T-cell (primary cell): Measurements from ENCODE around the gene PTTG1IP. TPM values are rescaled to one million over a fixed set of nuclear protein-coding genes. Genes with fewer than 3 reads are reported as not detected.
"Not testable (repeated sequence)": the region's sequence is repeated elsewhere in the genome, so short reads cannot be mapped to it uniquely, and the experiment has no call there.

ENCODE experiments used
- ATAC-seq, 4 experiments: fragments of 200-7000 bp in 3 of 4; fragments of 150-1000 bp in 1 of 4; cut with Tn5 transposase; replicated peaks in 1 of 4; 1 replicate in 3 of 4; 2 replicates in 1 of 4; pipeline ENCODE4 v1.10.0; 2021; ENCODE audit warnings: moderate library complexity in 3 of 4, mild to moderate bottlenecking in 2 of 4, moderate number of reproducible peaks in 1 of 4
- CTCF ChIA-PET, 2 donors: fragments of 300-600 bp; sonication (Branson Sonifier 250); formaldehyde crosslinking; loops; one replicate each; lab custom pipeline; 2022; ENCODE audit warnings: antibody characterized with exemption in 2 of 2; lab: Charles Lee
- POLR2A ChIA-PET, 2 donors: fragments of 300-600 bp; sonication (Branson Sonifier 250); formaldehyde crosslinking; loops; one replicate each; lab custom pipeline; 2022; ENCODE audit warnings: antibody characterized with exemption in 2 of 2; lab: Charles Lee
- DNase-seq, 35 experiments: peaks; one replicate each; pipeline versions ENCODE4 v3.0.0 to v3.0.0-alpha.2; 2013 to 2023
- H3K27ac ChIP-seq: one replicate; pipeline ENCODE4 v1.5.1; 2013; ENCODE audit warnings: low read length
- H3K27me3 ChIP-seq, 2 experiments: replicated peaks in 1 of 2; 1 replicate in 1 of 2; 2 replicates in 1 of 2; pipeline versions ENCODE4 v1.6.1 to v1.7.0; 2013; ENCODE audit warnings: low read length in 1 of 2, mixed read lengths in 1 of 2; ENCODE audit not compliant: control insufficient read depth in 2 of 2, insufficient read depth in 2 of 2; ENCODE audit errors: extremely low read depth in 1 of 2
- H3K36me3 ChIP-seq, 2 donors: 1 replicate in 1 of 2; 2 replicates in 1 of 2; pipeline versions ENCODE4 v1.6.1 to v1.7.0; 2013; ENCODE audit warnings: low read length in 1 of 2; ENCODE audit not compliant: control insufficient read depth in 2 of 2, insufficient read depth in 1 of 2; ENCODE audit errors: extremely low read depth in 1 of 2
- H3K4me1 ChIP-seq, 2 experiments: 1 replicate in 1 of 2; 2 replicates in 1 of 2; pipeline versions ENCODE4 v1.6.1 to v1.7.0; 2013; ENCODE audit warnings: low read length in 2 of 2, mixed read lengths in 1 of 2; ENCODE audit not compliant: insufficient read depth in 2 of 2, control insufficient read depth in 1 of 2; ENCODE audit errors: extremely low read depth in 1 of 2
- H3K4me3 ChIP-seq, 2 donors: 1 replicate in 1 of 2; 2 replicates in 1 of 2; pipeline versions ENCODE4 v1.5.1 to v1.7.0; 2013; ENCODE audit warnings: mild to moderate bottlenecking in 2 of 2, low read length in 1 of 2, moderate library complexity in 1 of 2; ENCODE audit not compliant: control insufficient read depth in 1 of 2; ENCODE audit errors: extremely low read depth in 1 of 2
- H3K9me3 ChIP-seq: 2 replicates; pipeline ENCODE4 v1.7.0; 2013
- H3K27ac Mint-ChIP-seq, 2 donors: one replicate each; pipeline ENCODE4 v1.8.0; 2020 to 2021; ENCODE audit warnings: mild to moderate bottlenecking in 2 of 2, mixed read lengths in 2 of 2
- H3K27me3 Mint-ChIP-seq, 2 donors: one replicate each; pipeline ENCODE4 v1.8.0; 2021 to 2022; ENCODE audit warnings: mixed read lengths in 2 of 2
- H3K36me3 Mint-ChIP-seq: one replicate; pipeline ENCODE4 v1.8.0; 2021; ENCODE audit warnings: mixed read lengths
- H3K4me1 Mint-ChIP-seq, 3 donors: one replicate each; pipeline ENCODE4 v1.8.0; 2020 to 2022; ENCODE audit warnings: mixed read lengths in 3 of 3, mild to moderate bottlenecking in 1 of 3
- H3K4me3 Mint-ChIP-seq, 3 donors: one replicate each; pipeline ENCODE4 v1.8.0; 2020 to 2022; ENCODE audit warnings: mild to moderate bottlenecking in 3 of 3, mixed read lengths in 3 of 3, moderate library complexity in 3 of 3
- H3K9me3 Mint-ChIP-seq, 3 donors: one replicate each; pipeline ENCODE4 v1.8.0; 2020 to 2022; ENCODE audit warnings: mixed read lengths in 3 of 3
- WGBS: methylation state at CpG from one replicate; pipeline ENCODE4 v1.1.5; 2013; ENCODE audit warnings: missing lambda C conversion rate; ENCODE audit not compliant: insufficient coverage; 5-methylcytosine and 5-hydroxymethylcytosine counted together
- total RNA-seq, 35 experiments: library from RNA in 6 of 35; stranded (reverse) in 6 of 35; fragments of 120-200 nt in 1 of 35; gene quantifications; one replicate each; pipeline versions ENCODE4 v1.2.1 to v1.2.4 and lab custom pipeline; 2013 to 2026

The PTTG1IP gene
- total RNA-seq, 5 donors from 2014 or later (not counting 1 experiment from before 2014, with no cell fraction given), result 73.4 to 91.1 (median 90.2) TPM

DNA sequence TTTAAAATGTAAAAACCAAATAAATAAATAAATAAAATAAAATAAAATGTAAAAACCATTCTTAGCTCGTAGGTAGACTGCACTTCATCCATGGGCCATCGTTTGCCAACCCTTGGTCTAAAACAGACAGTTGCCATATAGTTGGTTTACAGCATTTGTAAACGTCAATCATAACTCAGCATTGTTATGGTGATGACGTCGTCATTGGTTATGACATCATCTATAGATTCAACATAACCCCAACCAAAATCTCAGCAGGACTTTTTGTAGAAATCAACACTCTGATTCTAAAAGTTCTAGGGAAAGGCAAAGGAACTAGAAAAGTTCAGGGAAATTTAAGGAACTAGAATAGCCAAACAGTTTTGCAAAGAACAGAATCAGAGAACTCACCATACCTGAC, 39.8 kb downstream of the PTTG1IP start:
- H3K27ac Mint-ChIP-seq, result no peak overlapping the region
- no peak overlapping the region for H3K4me3 ChIP-seq
- POLR2A ChIA-PET, result no interaction called here
- H3K27me3 Mint-ChIP-seq, result peaks cover 0 to 2% of the 10 kb centered on the region in 2 donors
- no peaks in the 10 kb centered on the region for H3K9me3 ChIP-seq
- H3K4me3 Mint-ChIP-seq, result no peak overlapping the region
- H3K27me3 ChIP-seq, result peaks cover 0 to 24% of the 10 kb centered on the region in 2 experiments
- H3K36me3 Mint-ChIP-seq, result no peaks in the 10 kb centered on the region
- peaks cover 0 to 2% (median 2%) of the 10 kb centered on the region in 3 donors for H3K9me3 Mint-ChIP-seq
- ATAC-seq (no peak), DNase-seq (no peak)
- peaks cover 8 to 18% (median 10%) of the 10 kb centered on the region in 3 donors for H3K4me1 Mint-ChIP-seq
- no peaks in the 10 kb centered on the region for H3K36me3 ChIP-seq
- CTCF ChIA-PET, result no interaction called here
- no CpG with 5 or more reads among the region's 5 CpGs for WGBS
- peaks cover 2 to 3% of the 10 kb centered on the region in 2 experiments for H3K4me1 ChIP-seq
- H3K27ac ChIP-seq, result no peak overlapping the region

DNA sequence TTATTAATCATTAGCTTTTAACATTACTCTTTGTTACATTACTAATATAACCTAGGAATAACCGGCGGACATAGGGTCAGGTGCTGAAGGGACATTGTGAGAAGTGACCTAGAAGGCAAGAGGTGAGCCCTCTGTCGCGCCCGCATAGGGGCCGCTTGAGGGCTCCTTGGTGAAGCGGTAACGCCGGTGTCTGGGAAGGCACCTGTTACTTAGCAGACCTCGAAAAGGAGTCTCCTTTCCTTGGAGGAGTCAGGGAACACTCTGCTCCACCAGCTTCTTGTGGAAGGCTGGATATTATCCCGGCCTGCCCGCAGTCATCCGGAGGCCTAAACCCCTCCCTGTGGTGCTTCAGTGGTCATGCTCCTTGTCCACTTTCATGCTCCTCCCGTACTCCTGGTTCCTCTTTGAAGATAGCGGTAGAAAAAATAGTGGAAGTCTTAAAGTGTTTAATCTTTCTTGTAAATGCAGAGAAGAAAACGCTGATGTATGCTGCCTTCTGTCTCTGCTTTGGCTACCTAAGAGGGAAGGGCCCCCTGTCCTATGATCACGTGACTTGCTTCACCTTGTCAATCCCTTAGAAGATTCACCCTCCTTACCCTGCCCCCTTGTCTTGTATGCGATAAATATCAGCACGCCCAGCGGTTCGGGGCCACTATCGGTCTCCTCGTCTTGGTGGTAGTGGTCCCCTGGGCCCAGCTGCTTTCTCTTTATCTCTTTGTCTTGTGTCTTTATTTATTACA, 40.8 kb downstream of the PTTG1IP start:
- H3K4me3 ChIP-seq, CTCF ChIA-PET, H3K4me3 Mint-ChIP-seq, H3K27ac Mint-ChIP-seq, H3K27ac ChIP-seq, H3K27me3 Mint-ChIP-seq, POLR2A ChIA-PET, H3K9me3 ChIP-seq, DNase-seq, ATAC-seq, H3K4me1 ChIP-seq, H3K36me3 ChIP-seq, H3K36me3 Mint-ChIP-seq: not testable (repeated sequence)
- H3K27me3 ChIP-seq, result peaks cover 0 to 22% of the 10 kb centered on the region in 2 experiments
- WGBS, result 93% methylated on average over 19 of the region's 23 CpGs
- peaks cover 8 to 18% (median 10%) of the 10 kb centered on the region in 3 donors for H3K4me1 Mint-ChIP-seq
- peaks cover 3 to 12% (median 9%) of the 10 kb centered on the region in 3 donors for H3K9me3 Mint-ChIP-seq

DNA sequence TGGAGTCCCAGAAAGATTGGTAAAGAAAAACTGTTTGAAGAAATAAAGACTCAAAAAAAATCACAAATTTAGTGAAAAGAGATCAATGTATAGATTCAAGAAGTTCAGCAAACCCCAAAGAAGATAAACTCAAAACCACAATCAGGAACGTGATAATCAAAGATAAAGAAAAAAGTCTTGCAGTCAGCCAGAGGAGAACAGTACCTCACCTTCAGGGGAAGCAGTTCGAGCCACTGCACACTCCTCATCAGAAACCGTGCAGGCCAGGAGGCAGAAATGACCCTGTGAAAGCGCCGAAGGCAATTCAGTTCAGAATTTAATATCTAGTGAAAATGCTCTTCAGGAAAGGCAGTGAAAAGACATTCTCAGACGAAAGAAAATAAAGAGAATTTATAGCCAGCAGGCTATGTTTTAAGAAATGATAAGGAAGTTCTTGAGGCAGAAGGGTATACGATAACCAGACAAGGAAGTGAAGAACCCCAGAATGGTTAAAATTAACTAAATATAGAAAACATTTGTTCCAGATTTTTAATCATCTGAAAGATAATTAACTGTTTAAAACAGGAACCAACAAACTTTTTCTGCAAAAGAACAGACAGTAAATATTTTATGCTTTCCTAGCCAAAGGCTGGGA, 42.1 kb downstream of the PTTG1IP start:
- peaks cover 0 to 10% of the 10 kb centered on the region in 2 experiments for H3K27me3 ChIP-seq
- POLR2A ChIA-PET, result no interaction called here
- H3K27ac Mint-ChIP-seq, result peak overlapping the region; percentile 78 to 90

DNA sequence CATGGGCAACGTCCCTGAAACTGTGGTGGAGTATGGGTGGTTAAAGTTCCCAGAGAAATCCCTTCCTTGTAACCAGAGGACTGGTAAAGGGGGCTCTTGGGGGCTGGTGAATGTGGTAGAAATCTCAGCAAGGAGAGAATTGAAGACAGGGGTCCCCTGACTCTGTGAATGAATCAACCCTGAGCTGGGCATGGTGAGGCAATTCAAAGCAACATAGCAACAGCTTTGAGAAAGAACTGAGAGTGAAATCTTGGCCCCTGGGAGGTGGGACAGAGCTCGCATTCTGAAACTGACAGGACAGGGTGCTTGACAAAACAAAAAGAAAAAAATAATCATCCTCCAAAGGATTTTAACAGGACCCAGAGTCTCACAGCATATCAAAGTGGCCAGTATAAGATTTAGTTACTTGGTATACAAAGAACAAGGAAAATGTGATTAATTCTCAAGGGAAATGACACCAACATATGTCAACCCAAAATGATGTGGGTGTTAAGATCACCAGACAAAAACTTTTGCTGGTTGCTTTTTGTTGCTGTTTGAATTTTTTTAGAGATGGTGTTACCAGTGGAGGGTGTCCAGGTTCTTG, 43.9 kb downstream of the PTTG1IP start:
- peaks cover 0 to 2% of the 10 kb centered on the region in 2 experiments for H3K27me3 ChIP-seq
- ChIA-PET POLR2A (interaction anchor here in 1 of 2 donors (0.8 kb wide), 1 partner anchor 28 kb away, joined by 3 read pairs; no protein-coding TSS in a partner anchor), CTCF (interaction anchor here in 1 of 2 donors (0.6 kb wide), 1 partner anchor 102 kb away, joined by 3 read pairs; no protein-coding TSS in a partner anchor)
- no peaks in the 10 kb centered on the region for H3K36me3 ChIP-seq
- peaks cover 4% of the 10 kb centered on the region for H3K36me3 Mint-ChIP-seq
- no peak overlapping the region for H3K27ac Mint-ChIP-seq
- H3K27ac ChIP-seq, result no peak overlapping the region
- WGBS, result no CpG with 5 or more reads among the region's 2 CpGs
- peaks cover 2 to 3% of the 10 kb centered on the region in 2 experiments for H3K4me1 ChIP-seq
- ATAC-seq (no peak), DNase-seq (no peak)
- H3K9me3 ChIP-seq, result no peaks in the 10 kb centered on the region
- H3K9me3 Mint-ChIP-seq, result peaks cover 6 to 20% (median 11%) of the 10 kb centered on the region in 3 donors
- H3K4me3 ChIP-seq, result no peak overlapping the region
- H3K4me1 Mint-ChIP-seq, result peaks cover 8 to 18% (median 10%) of the 10 kb centered on the region in 3 donors
- no peak overlapping the region for H3K4me3 Mint-ChIP-seq
- no peaks in the 10 kb centered on the region for H3K27me3 Mint-ChIP-seq

More for the DNA sequence above, 42.1 kb downstream of the PTTG1IP start:
- CTCF ChIA-PET, result no interaction called here
- Mint-ChIP-seq H3K36me3 (peaks cover 4% of the 10 kb centered on the region), H3K4me1 (peaks cover 8 to 18% (median 10%) of the 10 kb centered on the region in 3 donors), H3K4me3 (peak overlapping the region in 1 of 3 donors; percentile 32), H3K9me3 (peaks cover 6 to 20% (median 11%) of the 10 kb centered on the region in 3 donors), H3K27me3 (no peaks in the 10 kb centered on the region)
- H3K36me3 ChIP-seq, result no peaks in the 10 kb centered on the region
- DNase-seq (no peak), ATAC-seq (peak in 2 of 4 experiments; percentile 43)
- no peak overlapping the region for H3K4me3 ChIP-seq
- no peaks in the 10 kb centered on the region for H3K9me3 ChIP-seq
- H3K27ac ChIP-seq, result no peak overlapping the region
- WGBS, result 7% methylated on average over 3 of the region's 7 CpGs
- peaks cover 2 to 3% of the 10 kb centered on the region in 2 experiments for H3K4me1 ChIP-seq

DNA sequence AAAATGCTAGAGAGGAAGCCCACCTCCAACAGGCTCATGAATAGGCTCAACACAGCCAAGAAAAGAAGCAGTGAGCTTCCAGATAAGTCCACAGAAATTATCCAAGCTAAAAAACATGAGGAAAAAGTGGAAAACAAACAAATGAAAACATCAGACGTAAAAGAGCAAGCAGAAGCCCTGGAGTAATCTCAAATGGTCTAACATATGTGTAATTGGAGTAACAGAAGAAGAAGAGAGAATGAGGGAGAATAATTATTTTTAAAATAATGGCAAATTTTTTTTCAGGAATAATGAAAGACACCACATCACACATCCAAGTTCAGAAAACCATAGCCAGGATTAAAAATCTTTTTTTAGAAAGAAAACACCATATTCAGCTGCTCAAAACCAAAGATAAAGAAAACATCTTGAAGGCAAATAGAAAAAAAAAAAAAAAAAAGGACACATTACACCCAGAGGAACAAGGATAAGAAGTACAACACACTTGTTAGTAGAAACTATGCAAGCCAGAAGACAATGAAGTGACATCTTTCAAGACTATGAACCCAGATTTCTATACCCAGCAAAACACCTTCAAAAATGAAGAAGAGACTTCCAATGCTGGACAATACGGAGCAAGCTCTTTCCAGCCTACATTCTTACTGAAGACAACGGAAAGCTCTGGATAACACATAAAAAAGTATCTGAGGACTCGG, 45.0 kb downstream of the PTTG1IP start:
- Mint-ChIP-seq H3K27ac (no peak overlapping the region), H3K36me3 (peaks cover 7% of the 10 kb centered on the region), H3K4me3 (no peak overlapping the region), H3K4me1 (peaks cover 8 to 18% (median 10%) of the 10 kb centered on the region in 3 donors), H3K27me3 (no peaks in the 10 kb centered on the region), H3K9me3 (peaks cover 9 to 24% (median 14%) of the 10 kb centered on the region in 3 donors)
- ATAC-seq, result no peak
- ChIA-PET POLR2A (interaction anchor here in 1 of 2 donors (0.6 kb wide), 1 partner anchor 25 kb away, joined by 4 read pairs; no protein-coding TSS in a partner anchor), CTCF (interaction anchor here in 1 of 2 donors (0.5 kb wide), 1 partner anchor 45 kb away, joined by 4 read pairs; the partner anchor contains the start of gene PTTG1IP)
- 80% methylated on average over 1 of the region's 4 CpGs for WGBS
- Histone ChIP-seq H3K9me3 (no peaks in the 10 kb centered on the region), H3K4me3 (no peak overlapping the region), H3K4me1 (peaks cover 2 to 3% of the 10 kb centered on the region in 2 experiments), H3K27ac (no peak overlapping the region), H3K27me3 (no peaks in the 10 kb centered on the region), H3K36me3 (no peaks in the 10 kb centered on the region)
- DNase-seq, result no peak
